ENCODE results near the gene ASZ1.

The ASZ1 gene

GRCh38 chr7:117402109-117402508 lies 25.2 kb downstream of the ASZ1 start:
- DNase-seq (ENCODE audit: low read depth): no peak

DNA sequence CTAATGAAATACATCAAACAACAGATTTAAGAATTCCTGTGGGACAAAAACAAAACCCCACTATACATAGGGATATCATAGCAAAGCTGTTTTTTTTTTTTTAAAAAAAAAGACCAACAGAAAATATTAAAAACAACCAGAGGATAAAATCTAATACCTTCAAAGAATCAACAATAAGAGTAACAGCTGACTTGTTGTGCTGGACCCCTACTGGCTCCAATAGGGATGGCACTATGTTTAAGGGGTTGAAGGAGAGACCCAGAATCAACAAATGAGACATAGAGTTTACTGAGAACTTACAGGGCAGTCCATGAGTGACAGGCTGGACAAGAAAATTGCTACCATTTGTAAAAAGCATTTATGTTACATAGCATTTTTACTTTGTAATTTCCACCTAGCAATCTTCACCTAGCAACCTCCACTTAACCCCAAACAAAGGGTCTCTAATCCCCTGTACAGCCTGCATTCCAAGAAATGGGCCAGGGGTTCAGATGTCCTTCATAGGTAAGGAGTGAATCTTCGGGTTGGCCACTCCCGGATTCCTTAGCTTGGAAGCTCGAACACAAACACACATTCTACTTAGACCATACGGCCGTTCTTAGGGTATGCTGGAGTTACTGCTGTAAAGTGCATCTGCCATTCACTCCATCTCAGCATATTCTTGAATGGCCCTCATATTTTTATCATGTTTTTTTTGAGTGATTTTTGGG lies 25.8 kb downstream of the ASZ1 start:
- DNase-seq (ENCODE audit: low read depth): no peak

DNA sequence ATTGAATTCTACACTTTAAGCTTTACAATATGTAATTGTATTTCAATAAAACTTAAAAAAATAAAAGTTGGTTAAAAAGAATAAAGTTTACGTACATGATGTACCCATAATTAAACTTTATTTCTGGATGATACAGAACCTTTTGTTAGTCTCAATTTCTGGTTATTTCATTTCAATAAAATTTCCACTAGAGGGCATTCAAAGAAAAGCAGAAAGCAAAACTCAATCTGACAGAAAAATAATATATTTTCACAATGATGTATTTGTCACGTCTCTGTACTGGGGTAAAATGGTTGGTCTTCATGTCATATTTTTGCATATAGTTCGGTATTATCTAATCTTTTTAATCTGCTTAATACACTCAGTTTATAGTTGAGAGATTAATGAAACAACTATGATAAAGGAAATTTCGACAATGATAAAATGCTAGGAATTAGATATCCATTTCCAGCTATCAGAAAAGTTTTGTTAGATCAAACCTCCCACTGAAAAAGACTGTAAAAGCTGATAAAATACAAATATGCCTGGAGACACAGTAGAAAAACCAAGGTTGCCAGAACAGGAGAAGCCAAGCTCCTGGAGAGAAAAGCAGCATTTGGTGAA lies 27.4 kb downstream of the ASZ1 start:
- DNase-seq (ENCODE audit: low read depth): no peak

GRCh38 chr7:117395743-117396142 lies 31.6 kb downstream of the ASZ1 start:
- no peak for DNase-seq (ENCODE audit: low read depth)

DNA sequence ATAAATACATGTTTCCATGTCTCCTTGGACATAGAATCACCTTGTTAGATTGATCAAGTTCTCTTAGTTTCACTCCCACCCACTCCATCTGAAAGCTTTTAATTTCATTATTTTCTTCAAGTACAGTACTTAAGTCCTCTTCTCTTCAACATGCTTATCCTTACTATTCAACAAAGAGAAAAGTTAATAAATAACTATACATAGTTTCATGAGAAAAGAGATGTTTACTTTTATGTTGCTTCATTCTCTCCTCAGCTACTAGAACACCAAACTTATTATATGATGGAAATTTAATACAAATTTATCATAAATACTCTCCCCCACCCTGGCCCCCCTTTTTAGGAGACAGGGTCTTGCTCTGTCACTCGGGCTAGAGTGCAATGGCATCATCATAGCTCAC lies 33.5 kb downstream of the ASZ1 start:
- no peak for DNase-seq (ENCODE audit: low read depth)

- DNase-seq (ENCODE audit: low read depth): no peak
These were observed 37.4 kb downstream of the ASZ1 start for GRCh38 chr7:117389871-117390270.

DNA sequence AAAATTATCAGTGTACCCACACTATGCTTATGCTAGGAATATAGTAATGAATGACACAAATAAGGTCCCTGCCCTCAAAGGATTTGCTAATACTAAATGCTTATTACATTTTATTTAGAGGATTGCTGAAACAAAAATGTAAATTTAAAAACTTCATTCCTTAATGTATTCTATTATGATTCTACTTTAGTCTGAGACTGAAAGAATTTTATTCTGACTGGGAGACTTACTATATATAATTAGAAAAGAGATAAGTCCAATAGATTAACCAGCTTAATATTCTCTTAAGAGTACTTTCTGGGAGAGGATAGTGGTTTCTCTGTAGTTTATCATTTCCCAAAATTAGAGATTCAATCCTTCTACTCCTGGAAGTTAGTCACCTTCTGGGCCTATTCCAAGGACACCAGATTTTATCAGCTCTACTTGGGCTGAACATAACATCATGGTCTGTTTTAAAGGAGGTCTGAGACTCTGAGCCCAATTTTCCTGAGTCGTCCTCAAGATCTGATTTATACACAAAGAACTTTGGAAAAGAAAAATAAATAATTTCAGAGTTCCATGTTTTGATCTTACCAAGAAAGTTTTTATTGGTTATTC lies 41.1 kb downstream of the ASZ1 start:
- no peak for DNase-seq (ENCODE audit: low read depth)

DNA sequence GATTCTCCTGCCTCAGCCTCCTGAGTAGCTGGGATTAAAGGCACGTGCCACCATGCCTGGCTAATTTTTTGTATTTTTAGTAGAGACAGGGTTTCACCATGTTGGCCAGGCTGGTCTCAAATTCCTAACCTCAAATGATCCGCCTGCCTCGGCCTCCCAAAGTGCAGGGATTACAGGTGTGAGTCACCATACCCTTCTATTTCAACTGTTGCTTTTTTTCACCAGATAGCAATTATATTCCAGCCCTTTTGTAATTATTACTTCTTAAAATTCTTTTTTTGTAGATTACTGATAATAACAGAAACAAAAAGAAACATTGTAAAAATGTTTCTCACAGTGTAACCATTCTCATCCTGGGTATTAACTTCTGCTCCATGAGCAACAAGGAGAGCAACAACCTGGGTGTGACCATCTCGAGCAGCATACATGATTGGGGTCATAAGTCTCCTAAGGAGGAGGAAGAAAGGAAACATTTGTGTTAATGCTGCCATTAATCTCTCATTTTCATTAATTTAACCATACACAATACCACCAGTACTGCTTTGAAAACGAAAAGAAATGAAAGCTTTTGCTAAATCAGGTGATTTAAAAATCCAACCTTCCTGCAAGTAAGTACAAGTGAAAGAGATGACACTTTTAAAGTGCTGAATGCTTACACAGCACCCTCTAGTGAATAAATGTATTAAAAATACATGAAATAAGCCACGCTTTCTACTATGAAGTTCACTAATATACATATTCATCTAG lies 41.8 kb downstream of the ASZ1 start:
- DNase-seq (ENCODE audit: low read depth): no peak

DNA sequence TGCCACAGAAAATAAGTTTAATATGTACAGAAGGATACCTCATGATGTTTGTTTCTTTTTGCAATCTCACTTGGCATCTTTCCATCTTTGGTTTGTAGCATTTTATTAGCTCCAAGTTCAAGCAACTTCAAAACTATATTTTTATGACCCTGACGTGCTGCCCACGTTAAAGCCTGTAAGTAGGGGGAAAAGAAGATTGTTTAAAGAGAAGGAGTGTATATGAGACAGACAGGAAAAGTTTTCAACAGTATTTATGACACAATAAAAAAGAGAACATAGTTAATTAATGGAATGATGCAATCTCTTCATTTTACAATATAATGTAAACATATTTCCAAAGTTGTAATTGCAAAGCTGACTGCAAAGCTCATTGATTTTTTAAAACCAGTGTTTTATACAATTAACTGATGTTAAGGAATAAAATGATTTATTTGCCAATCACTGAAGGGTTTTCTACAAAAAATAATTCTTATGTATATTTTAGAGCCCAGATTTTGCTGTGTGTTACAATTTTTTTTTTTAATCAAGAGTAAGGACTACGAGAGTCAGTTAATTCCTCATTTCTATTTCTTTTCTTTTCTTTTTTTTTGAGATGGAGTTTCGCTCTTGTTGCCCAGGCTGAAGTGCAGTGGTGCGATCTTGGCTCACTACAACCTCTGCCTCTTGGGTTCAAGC lies 42.5 kb downstream of the ASZ1 start:
- no peak for DNase-seq (ENCODE audit: low read depth)

DNA sequence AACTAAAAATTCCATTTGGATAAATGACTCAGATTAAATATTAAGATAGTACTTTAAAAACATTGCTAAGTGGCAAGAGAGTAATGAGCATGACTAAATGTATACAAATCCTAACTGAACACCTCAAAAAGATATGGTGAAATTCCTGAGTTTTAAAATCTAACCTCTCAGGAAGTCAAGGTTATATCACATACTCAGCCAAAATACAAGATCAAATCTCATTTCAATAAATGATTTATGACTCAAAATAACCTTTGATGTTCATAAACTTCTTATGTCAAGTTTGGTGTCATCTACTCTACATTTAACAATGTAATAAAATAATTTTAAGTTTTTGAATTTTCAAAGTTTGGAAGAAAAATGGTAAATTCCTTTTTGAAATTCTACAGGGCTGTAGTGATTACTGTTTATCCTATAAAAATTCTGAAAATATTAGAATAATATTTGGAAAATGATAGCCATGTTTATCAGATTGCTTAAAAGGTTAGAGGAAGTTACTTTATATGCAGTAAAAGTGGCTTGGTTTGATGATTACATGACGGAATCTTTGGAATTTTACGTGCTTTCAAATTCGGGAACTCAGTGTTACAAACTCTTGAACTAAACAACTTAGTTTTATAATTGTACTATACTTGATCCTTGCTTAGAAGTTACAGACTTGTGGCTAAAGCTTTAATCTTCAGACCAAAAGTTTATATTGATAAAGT lies 43.7 kb downstream of the ASZ1 start:
- DNase-seq (ENCODE audit: low read depth): no peak

DNA sequence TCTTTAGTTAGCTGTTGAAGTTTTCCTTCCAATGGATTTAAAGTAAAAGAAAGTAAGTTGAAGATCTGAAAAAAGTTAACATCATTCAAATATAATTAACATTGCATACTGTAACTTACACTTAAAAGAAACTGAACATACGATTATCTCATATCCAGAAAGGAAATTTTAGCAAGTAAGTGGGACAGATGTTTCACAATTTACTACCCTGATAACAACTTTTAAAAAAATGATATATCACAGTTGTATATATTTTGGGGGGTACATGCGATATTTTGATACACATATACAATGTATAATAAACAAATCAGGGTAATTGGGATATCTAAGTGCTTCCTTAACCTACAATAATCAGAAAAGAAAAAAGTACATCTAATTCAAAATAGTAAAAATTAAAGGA lies 44.2 kb downstream of the ASZ1 start:
- no peak for DNase-seq (ENCODE audit: low read depth)

GRCh38 chr7:117381362-117381761 lies 45.9 kb downstream of the ASZ1 start:
- DNase-seq (ENCODE audit: low read depth): no peak

DNA sequence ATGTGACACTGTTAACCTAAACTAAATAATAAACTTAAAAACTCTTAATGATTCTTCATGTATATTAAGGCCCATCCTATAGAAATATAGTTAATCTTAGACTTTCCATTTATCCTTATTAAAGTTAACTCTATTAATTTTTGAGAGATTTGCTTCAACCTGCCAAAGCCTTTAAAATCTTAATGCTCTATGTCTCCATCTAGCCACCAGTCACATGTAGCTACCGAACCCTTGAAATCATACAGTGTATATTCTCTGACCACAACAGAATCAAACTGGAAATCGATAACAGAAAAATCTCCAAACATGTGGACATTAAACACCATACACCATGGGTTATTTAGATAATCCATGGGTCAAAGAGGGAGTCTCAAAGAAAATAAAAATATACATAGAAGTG lies 51.9 kb downstream of the ASZ1 start:
- DNase-seq (ENCODE audit: low read depth): no peak

GRCh38 chr7:117372073-117372472 lies 55.2 kb downstream of the ASZ1 start:
- no peak for DNase-seq (ENCODE audit: low read depth)

GRCh38 chr7:117364339-117365080 lies 62.8 kb downstream of the ASZ1 start:
- DNase-seq (ENCODE audit: low read depth): no peak

DNA sequence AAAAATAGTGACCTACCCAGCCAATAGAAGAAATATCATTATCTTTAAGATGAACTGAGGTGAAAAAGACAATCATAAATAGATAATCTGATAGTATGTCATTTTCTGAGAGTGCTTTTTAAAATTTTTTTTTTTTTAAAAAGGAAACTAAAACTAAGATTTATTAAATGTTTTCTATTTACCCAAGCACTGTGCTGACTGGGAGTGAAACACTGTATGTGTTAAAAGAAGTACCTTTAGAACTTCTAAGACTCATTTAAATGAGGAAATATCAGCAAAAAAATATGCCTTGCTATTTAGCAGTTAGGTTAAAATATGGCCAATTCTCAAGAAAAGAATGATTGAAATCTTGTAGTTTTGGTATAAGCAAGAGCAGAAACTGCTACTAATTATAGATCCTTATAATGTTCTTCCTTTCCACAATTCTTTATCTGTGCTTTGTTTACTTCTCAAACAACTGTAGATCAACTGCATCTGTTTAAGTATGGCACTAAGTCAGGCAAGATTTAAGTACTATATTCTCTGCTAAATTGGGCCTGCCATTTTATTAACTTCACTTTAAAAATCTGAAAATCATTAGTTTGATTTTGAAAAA lies 64.9 kb downstream of the ASZ1 start:
- DNase-seq (ENCODE audit: low read depth): no peak

- no peak for DNase-seq (ENCODE audit: low read depth)
These were observed 77.3 kb downstream of the ASZ1 start for GRCh38 chr7:117350027-117350426.

- no peak for DNase-seq (ENCODE audit: low read depth)
These were observed 77.7 kb downstream of the ASZ1 start for GRCh38 chr7:117349570-117349969.

DNA sequence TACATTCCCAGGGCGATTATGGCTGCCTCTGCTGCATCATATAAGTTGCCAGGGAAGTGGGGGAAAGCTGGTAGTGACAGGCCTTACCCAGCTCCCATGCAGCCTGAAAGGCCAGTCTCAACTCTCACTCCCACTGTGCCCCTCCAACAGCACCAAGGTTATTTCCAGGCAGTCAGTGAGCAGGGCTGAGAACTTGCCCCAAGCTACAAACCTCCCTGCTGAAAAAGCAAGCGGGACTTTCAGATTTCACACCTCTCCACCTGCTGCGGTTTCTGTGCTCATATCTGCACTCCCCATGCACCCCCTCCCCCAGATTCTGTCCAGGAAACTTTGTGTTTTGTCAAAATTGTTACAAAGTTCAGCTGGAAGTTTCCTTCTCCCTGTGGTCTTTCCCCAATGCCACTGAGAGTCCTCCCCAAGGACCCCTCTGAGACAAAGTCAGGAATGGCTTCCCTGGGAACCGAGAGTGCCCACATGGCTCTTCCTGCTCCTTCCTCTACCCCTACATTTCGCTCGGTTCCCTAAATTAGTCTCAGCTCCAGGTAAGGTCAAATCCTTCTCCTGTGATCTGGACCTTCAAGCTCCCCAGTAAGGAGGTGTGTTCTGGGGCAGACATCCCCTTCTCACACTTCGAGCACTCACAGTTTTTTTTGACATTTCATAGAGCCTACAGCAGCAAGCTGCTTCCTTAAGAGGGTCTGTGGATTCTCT lies 79.2 kb downstream of the ASZ1 start:
- no peak for DNase-seq (ENCODE audit: low read depth)

DNA sequence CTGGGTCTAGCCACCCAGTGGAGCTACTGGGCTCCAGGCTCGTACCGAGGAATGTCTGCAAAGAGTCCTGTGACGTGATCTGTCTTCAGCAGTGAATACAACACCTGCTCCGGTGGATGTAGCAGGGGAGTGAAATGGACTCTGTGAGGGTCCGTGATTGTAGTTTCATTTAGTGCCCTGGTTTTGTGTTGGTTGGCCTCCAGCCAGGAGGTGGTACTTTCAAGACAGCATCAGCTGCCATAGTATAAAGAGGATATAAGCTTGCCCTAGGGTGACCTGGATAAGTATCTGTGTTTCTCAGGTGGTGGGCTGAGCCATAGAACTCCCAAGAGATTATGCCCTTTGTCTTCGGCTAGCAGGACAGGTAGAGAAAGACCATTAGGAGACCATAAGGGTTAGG lies 79.8 kb downstream of the ASZ1 start:
- DNase-seq (ENCODE audit: low read depth): no peak
